GM12874 (cell line): Measurements from ENCODE around the gene NAMPT.

Experiments used
- TF ChIP-seq, protein P1 (sequence below): IDR thresholded peaks from 2 replicates; pipeline ENCODE4 v1.5.1; 2011; ENCODE audit warnings: low read depth, mild to moderate bottlenecking, control low read depth, low read length, moderate library complexity; ENCODE audit not compliant: insufficient read depth

Gene NAMPT

GRCh38 chr7:106238830-106239229 is 46.0 kb downstream of the NAMPT start:
- TF ChIP-seq, protein P1, sequence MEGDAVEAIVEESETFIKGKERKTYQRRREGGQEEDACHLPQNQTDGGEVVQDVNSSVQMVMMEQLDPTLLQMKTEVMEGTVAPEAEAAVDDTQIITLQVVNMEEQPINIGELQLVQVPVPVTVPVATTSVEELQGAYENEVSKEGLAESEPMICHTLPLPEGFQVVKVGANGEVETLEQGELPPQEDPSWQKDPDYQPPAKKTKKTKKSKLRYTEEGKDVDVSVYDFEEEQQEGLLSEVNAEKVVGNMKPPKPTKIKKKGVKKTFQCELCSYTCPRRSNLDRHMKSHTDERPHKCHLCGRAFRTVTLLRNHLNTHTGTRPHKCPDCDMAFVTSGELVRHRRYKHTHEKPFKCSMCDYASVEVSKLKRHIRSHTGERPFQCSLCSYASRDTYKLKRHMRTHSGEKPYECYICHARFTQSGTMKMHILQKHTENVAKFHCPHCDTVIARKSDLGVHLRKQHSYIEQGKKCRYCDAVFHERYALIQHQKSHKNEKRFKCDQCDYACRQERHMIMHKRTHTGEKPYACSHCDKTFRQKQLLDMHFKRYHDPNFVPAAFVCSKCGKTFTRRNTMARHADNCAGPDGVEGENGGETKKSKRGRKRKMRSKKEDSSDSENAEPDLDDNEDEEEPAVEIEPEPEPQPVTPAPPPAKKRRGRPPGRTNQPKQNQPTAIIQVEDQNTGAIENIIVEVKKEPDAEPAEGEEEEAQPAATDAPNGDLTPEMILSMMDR = no peak

DNA sequence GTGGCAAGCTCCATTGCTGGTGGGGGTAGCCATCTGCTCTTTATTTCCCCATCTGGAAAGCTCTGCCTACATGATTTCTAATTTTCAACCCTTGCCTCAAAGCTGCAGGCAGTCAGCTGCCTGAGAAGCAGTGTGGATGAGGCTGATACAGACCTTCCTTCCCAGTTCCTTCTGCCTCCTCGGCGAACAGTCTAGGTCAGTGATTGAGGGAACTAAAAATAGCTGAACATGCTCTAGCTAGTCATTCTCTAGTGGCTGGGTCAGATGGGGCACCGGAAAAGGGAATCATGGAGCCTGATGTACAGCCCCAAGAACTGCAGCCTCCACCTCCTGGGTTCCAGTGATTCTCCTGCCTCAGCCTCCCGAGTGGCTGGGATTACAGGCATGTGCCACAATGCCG is 48.7 kb downstream of the NAMPT start:
- TF ChIP-seq, protein P1 = no peak

DNA sequence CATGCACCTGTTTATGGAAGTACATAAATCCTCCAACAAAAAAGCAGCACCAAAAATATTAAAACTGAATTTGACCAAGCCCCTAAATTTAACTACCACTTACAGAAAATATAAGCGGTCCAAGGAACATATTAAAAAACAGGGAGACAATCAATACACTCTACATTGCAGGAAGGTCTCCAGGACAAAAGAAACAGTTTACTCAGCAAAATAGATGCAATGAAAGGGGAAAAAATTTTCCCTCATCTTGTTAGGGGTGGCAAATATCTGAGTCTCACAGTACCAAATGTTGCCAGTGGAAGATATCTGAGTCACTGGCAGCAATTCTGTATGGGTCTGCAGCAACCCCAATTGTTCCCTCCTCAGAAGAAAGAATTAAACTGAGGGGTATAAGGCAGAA is 50.4 kb downstream of the NAMPT start:
- TF ChIP-seq, protein P1 = no peak

GRCh38 chr7:106231856-106232490 is 52.8 kb downstream of the NAMPT start:
- TF ChIP-seq, protein P1 = no peak

DNA sequence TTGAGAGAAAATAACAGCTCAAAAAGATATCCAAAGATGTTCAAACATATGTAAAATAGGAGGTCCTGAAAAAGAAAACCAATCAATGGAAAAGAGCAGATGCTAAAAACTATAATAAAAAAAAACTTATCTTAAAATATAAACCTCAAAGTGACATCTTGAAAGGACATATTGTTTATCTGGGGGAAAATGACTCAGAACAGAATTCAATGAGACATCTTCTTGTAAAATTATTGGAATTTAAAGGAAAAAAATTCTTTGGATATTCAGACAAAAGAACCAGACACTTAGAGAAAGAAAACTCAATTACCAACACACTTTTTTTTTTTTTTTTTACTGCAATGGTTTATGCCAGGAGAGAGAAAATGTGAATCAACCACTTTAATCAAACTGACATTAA is 58.9 kb downstream of the NAMPT start:
- TF ChIP-seq, protein P1 = no peak

GRCh38 chr7:106224797-106225196 is 60.0 kb downstream of the NAMPT start:
- TF ChIP-seq, protein P1 = no peak

DNA sequence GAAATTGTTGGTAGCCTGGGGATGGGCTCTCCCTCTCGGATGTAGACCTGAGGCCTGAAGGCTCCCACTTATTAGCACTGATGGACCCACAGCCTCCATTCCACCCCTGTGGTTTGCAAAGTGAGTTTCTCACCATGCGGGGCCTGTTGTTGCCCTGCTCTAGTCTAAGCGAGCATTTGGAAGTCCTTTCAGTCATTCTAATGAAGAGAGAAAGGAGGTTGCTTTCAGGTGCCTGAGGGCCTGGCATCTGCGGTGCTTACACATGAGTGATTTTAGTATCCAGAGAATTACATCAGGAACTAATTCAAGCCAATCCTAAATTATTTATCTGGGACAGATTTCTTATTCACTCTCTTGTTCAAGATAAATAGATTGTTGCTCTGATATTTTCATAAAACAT is 61.6 kb downstream of the NAMPT start:
- TF ChIP-seq, protein P1 = no peak
